Dermis blood vessel endothelial cell (primary cell): ENCODE data around the gene MTCL1. TPM values are rescaled to one million over a fixed set of nuclear protein-coding genes. Genes with fewer than 3 reads are reported as not detected.
"Not testable (repeated sequence)": the region's sequence is repeated elsewhere in the genome, so short reads cannot be mapped to it uniquely, and the experiment has no call there.

Source experiments
- DNase-seq: peaks from one replicate; pipeline ENCODE4 v3.0.0; 2010
- total RNA-seq: library from RNA; depleted of rRNA; stranded (reverse); fragments of >200 nt; gene quantifications from 2 replicates; pipeline ENCODE4 v1.2.3, GENCODE V29; 2014

Gene MTCL1
- total RNA-seq, 1 donor from 2014 or later: 11.7 TPM

DNA sequence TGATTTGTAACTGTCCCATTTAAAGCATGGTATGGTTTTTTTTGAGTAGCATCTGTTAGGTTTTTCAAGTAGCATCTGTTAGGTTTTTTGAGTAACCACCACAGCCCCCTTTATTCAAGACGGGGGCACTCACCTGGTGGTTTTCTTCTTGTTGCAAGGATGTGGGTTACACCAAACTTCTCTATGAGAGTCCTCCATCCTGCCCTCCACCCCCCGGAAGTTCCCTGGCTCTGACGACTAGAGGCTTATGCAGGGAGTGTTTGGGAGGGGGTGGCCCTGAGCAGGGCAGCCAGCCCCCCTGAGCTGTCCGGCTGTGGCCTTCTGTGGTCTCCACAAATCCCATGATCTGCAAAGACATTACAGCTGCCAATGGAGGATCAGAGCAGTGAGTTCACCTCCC, 39.3 kb downstream of the MTCL1 start:
- no peak for DNase-seq

DNA sequence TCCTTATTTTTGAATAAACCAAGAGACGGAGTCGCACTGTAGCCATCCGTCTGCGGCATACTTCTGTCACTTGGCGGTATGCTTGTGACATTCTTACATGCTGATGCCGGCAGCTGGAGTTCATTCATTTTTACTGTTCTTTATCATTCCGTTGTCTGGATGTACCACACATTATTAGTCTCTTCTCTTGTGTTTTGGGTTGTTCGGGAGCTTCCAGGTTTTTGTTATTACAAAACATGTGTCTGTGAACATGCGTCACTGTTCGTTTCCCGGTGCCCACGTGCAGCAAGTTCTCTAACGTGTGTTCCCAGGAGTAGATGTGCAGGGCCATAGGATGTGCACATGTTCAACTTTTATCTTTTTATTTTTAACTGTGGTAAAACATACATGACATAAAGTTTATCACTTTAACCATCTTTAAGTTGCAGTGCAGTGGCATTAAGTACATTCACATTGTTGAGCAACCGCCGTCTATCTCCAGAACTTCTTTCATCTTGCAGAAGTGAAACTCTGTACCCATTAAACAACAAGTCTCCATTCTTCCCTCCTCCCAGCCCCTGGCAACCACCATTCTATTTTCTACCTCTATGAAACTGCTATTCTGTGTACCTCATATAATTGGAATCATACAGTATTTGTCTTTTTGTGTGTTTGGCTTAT, 40.1 kb downstream of the MTCL1 start:
- no peak for DNase-seq

DNA sequence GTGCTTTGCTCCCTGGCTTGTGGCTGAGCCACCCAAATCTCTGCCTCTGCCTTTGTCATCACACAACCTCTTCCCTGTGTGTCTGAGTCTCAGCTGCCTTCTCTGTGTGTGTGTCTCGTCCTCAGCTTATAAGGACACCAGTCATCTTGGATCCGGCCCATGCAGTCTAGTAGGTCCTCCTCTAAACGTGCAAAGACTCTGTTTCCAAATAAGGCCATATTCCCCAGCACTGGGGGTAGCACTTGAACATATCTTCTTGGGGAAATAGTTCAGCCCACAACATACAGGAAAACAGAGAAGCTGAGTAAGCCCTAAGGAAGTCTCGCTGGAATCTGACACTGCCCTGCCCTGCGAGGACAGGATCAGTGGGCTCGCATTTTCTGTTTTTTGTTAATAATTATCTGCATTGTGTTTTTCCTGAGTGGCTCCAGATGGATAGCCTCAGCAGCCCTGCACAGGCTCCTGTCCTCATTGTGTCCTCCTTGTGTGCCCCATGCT, 42.1 kb downstream of the MTCL1 start:
- peak; percentile 77 for DNase-seq

DNA sequence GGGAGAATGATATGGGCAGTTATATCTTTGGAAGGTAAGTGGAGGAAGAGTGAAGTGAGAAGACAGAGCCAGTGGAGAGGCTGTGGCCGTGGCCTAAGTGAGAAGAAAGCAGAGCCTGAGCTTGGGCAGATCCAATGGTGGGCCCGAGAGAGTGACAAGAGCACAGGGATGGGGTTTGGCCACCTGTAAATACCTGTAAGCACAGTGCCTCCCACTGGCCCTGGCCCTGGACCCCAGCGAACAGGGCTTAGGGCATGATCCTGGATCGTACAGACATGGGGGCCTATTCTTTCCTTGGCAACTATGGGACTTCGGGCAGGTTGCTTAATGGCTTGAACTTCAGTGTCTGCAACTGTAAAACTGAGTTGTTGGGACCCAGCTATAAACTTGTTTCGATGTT, 44.1 kb downstream of the MTCL1 start:
- DNase-seq: no peak

DNA sequence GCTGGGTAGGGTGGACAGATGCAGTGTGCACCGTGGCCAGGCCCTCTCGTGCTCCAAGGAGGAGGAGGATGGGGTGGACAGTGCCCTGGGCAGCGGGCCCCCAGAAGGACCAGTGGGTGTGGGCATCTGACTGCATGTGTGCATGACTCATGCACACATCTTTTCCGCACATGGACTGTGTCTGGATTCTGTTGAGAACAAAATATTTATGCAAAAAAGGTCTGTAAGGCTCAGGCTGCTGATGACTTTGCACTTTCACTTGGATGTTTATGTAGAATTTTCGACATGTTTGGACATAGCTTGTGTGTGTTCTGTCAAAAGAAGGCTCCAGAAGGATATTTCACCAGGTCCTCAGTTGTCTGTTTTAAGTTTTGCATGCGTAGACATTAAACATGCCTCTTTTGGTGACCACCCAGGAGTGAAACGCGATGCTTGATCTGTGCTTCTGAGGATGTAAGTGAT, 45.6 kb downstream of the MTCL1 start:
- peak; percentile 74 for DNase-seq

DNA sequence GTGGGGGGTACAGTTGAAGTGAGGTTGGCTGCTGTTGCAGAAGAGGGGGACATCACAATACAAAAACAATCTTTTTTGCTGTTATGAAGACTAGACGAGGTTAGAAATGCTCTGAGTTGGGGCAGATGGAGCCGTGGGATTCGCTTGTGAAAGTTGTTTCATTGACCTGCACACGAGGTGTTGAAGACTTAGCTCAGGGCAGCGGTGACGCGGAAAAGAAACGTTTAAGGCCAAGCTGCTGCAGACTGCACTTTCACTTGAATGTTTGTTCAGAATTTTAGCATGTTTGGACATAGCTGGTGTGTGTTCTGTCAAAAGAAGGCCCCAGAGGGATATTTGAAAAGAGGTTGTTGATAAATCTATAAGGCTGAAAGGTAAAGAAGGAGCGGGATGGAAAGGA, 46.3 kb downstream of the MTCL1 start:
- DNase-seq: no peak

DNA sequence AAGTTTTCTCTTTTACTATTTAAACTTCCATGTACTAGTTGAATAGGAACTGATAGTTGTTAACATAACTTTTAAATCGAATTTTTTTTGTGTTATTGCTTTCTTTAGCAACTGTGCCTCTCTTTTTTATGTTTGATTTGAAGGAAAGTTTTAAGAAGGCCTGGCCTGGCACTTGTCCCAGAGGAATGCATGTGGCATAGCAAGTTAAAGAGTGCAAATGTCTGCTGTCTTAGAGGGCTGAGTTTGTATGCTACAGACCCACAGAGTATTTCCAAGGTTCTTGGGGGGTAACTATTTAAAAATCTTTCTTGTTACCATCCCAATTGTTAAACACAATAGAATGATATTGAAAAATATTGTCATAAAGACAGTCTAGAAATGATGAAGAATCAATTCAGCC, 47.0 kb downstream of the MTCL1 start:
- no peak for DNase-seq

DNA sequence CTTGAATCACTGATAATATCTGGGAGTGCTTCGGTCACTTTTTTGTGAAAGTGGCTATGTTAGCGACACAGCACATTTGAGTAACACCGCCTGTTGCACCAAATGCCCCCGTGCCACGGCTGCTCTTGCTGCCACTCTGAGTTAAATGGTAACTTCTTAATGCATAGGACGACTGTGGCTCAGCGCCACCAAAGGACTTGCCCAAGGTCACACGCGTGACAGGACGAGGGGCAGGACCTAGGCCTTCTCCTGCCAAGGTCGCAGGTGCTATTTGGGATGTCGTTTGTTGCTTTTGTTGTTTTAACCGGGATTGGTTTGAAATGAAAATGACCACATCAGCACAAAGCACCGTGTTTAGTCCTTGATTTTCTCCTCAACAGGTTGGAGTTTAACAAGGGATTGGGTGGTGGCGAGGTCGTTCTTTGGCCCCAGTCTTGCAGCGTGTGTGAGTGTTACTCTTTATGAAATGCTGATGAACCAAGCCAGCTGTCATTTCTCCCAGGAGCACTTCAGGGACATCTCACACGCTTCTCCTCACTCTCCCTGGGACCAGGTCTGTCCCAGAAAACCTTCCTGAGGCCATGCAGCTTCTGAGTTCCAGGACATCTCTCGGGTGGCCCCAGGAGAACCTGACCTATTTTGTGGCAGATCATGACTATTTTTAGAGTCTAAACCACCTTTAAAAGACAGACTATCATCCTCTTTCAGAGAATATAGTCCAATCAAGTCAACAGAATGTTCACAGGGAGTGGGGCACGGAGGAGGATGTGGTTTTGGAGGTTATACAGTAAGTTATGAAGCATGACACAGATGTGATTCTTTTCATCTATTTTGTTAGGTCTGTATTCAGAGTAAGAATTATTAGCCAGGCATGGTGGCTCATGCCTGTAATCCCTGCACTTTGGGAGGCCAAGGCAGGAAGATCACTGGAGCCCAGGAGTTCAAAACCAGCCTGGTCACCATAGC, 49.9 kb downstream of the MTCL1 start:
- no peak for DNase-seq

DNA sequence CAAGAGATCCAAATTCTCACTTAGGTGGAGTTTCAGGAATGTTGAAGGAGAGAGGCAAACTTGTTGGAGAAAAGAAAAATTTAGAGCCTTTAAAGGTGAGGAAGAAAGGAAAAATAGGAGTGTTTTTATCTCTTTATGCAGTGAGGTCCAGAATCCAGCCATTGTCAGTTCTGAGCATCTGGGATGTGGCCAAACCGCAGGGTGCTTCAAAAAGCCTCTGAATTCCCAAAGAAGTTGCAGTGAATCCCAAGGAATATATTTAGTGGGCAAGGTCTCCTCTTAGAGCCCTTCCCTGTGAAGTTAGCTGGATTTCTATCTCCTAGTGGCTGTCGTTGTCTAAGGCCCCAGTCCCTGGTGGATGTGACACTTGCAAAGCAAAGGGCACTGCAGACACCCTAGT, 51.2 kb downstream of the MTCL1 start:
- no peak for DNase-seq

DNA sequence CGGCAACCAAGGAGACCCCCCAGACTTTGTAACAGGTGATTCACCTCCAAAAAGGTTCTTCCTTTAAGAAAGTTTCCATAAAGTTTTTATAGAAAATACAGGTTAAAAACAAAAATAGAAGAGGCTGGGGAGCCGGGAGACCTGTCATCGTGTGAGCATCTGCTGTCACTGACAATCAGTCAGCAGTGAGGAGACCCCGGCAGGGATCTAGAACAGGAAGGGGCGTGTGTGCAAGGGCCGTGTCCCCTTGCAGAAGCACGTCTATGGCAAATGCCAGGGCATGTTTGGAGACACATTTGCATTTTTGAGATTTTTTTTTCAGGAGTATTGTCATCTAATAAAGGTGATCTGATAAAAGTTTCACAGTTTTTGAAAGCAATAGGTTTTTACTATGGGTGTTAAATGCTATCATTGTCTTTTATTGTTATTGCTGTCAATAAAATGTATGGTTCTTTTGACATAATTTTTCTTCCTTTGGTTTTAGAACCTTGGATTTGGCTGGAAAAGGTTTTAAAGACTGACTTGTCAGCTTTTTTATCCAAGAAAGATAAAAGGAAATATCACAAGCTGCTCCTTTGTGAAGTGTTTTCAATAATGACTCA, 52.1 kb downstream of the MTCL1 start:
- DNase-seq: no peak

DNA sequence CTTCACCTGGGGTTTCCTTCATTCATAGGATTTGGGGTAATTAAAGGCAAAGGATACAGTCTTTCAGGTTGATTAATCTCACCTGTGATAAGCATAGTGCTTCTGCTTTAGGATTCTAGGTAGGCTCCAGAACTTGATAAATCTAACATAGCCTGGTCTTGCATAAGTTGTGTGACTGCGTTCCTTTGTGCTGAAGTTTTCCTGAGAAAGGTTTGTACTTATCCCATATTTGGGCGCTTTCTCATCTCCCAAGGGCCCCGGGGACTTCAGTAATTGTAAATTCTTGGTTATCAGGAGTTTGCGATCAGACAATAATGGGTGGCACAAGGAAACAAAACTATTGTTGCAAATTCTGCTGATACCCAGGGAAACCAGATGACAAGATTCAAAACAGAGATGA, 53.1 kb downstream of the MTCL1 start:
- no peak for DNase-seq

DNA sequence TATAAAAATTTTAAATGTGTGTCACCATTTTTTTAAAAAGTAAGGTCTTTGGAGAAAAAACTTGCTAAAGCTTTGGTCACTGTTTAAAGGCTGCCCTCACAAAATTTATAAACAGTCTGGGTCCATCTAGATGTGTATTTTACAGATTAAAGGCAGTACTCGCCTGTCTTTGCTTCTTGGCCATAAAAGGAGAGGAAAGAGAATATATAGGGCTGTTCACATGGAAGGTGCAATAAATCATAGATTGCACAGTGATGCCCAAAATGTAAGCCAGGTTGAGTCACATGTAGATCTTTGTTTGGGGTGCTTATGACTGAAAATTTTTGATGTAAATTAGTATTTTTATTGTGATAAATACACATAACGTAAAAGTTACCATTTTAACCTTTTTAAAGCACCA, 55.6 kb downstream of the MTCL1 start:
- DNase-seq: no peak

DNA sequence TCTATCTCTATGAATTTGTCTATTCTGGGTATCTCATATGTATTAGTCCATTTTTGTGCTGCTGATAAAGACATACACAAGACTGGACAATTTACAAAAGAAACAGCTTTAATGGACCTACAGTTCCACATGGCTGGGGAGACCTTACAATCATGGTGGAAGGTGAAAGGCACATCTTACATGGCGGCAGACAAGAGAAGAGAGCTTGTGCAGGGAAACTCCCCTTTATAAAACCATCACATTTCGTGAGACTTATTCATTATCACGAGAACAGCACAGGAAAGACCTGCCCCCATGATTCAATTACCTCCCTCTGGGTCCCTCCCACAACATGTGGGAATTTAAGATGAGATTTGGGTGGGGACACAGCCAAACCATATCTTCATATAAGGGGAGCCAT, 56.2 kb downstream of the MTCL1 start:
- DNase-seq: not testable (repeated sequence)

DNA sequence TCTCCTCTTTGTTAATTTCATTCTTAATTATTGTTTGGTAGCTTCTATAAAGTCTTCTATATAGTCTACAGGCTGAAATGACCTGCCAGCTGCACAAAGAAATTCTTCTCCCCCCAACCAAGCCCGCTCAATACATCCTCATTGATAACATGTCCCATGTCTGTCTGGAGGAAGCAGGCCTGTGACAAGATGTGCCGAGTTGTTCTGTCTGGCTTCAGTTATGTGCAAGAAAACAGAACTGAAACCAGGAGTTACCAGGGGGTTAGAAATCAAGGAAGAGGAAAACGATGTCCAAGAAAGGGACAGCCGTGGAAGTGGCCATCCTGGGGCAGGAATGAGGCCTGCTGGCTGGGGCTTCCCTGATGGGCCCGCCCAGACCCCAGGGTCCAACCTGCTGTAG, 57.6 kb downstream of the MTCL1 start:
- no peak for DNase-seq

DNA sequence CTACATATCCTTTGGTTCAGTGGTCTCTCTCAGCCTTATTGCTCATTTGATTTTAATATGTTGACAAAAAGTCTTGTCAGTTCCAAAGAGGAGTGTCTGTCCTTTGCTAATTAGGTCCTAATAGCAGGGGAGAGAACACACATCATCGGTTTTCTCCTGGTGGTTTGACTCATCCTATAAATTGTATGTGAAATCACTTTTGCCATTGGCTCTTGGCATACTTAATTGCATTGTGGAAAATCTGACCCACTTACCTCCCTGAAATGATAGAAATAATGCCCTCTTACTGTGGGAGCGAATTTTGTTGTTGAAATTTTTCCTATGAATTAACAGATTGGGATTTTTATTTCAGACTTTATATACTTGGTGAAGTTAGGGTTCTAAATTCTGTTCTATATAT, 58.3 kb downstream of the MTCL1 start:
- DNase-seq: no peak

DNA sequence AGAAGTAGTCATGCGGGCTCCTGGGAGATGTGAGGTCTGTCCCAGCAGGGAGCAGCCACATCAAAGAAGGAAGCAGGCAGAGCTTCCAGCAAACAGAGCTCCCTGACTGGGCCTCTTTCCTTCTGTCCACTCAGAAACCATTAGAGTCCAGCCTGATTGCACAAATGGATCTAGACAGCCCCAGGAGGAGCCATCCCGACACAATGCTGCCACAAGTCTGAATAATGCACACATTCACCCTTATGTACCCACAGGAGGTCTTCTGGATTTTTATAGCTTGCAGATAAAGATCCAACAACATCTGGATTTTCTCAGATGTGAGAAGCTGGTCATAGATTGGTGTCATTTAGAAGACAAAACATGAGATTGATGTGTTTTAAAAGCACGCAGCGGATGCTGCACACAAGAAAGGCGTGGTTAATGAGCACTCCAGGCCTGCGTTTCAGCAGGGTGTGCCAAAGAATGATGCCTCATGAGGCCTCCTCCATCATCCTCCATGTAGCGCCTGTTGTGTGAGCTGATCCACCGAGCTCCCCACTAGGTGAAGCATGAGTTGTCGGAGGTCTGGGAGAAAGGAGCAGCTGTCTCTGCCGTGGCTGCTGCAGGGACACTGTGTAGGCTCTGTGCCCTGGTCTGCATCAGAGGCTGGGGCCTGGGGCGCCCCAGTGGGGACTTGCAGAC, 60.6 kb downstream of the MTCL1 start:
- no peak for DNase-seq

DNA sequence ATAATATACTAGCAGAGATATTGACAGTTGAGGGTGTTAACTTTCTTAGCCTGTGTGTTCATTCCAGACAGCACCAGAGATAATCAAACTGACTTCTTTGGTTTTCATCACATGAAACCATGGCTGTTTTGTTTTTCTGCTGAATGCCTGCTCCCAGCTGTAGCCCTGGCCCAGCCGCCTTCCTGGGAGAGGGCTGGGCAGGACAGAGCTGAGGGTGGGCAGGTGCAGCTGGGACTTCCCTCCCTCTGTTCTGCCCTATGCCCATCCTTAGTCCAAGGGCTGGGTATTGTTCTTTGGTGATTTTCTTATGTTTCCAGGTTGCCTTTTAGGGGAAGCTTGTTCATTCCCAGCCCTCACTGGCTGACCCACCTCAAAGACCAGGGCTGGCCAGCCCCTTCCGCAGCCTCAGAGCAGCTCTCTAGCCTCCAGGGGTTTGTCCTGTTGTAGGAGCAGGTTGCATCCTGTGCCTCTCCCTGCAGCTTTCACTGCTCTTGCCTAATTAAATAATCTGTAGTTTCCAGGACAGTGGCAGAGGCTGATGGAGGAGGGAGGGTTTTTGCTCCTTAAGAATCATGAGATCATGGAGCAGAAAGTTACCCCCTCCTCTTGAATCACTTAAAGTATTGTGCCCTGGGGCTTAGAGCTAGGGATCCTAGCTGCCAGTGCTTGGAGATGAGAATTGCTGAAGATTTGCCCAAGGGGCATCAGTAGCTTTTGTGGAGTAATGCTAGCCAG, 61.4 kb downstream of the MTCL1 start:
- no peak for DNase-seq

DNA sequence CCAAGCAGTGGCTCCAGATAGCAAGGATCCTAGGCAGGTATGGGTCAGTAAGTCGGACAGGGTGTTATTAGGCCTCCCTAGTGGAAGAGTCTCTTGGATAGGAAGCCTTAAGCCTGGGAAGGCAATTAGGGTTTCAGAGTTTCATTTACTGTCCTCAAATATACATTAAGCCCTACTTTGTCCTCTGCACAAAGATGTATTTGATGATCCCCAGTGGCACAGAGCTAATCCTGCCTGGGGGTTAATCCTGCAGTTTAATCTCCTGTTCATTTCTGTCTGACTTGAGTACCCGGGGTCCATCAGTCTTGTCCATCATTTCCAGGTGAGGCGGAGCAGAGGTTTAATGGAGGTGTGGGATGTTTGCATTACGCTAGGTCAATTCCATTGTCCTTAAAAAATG, 62.0 kb downstream of the MTCL1 start:
- no peak for DNase-seq

DNA sequence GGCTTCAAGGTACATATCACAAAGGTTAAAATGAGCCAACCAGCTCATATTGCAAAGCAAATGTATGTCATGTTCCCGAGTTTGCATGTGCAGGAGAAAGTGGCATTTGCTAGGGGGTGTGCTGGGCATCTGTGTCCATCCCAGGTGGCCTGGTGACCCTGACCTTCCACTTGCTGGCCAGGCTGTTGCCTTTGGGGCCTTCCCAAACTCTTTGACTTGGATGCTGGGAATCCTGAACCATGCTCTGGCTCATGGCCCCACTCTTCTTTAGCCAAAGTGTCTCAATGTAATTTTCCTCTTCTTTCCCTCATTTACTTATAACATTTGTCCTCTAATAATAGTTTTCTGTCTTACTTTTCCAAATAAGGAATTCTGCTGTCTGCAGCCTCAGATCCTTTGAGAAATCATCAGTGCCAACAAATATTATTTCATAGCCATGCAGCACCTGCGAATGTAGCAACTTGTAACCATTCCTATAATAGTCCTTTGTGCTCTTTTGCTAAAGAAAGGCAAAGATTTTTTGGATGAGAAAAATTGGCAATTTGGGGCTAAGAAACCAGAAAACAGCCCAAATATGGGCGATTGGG, 64.2 kb downstream of the MTCL1 start:
- DNase-seq: no peak

DNA sequence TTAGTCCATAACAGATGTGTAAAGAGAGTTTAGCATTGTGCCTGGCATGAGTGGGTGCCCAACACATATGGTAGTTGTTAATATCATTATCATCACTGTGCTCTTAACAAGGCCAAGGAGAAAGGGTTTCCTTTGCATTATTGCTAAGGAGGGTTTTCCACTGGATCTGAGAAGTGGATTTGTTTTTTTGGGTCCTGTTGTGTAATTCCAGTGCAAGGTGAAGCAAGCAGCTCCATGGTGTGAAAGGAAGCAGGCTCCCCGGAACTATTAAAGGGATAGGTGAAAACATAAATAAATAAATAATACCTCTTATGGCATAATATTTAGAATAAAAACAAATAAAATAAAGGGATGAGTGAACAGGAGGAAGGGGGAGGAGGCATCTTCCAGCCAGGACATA, 65.3 kb downstream of the MTCL1 start:
- no peak for DNase-seq

DNA sequence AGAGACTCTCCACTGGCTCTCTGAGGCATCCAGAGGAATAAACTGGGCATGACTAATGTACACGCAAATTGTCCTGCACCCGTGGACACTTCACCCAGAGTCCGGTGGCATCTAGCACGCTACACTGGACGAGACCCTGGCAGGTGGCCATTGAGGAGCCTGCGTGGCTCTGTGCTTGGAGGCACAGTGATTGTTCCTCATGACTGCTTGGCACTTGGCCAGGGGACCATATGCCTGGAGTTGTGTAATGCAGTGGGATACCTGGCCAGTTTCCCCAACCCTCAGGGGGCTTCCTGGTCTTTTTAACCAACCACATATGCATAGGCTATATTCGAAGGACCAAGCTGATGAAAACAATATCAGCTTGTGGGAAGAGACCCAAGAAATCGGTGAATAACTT, 66.6 kb downstream of the MTCL1 start:
- peak; percentile 72 for DNase-seq

DNA sequence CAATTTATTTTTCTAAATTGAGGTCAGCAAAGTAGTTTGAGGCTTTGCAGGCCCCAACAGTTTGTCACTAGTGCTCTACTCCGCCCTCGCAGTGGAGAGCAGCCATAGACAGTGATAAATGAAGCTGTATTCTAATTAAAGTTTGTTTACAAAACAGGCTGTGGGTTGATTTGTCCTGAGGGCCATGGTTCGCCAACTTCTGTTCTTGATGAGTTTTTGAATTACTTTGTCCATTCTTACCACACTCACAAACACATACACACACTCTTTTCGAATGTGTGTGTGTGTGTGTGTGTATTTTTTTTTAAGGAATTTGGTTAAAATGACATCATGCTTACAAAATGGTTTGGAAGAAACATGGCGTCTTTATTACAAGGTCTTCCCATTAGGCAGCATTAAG, 68.6 kb downstream of the MTCL1 start:
- DNase-seq: no peak
